ENCODE results near the gene SYTL3.
A peak's percentile ranks its signal among the peaks of the same experiment; 100 is the strongest.

The SYTL3 gene

DNA sequence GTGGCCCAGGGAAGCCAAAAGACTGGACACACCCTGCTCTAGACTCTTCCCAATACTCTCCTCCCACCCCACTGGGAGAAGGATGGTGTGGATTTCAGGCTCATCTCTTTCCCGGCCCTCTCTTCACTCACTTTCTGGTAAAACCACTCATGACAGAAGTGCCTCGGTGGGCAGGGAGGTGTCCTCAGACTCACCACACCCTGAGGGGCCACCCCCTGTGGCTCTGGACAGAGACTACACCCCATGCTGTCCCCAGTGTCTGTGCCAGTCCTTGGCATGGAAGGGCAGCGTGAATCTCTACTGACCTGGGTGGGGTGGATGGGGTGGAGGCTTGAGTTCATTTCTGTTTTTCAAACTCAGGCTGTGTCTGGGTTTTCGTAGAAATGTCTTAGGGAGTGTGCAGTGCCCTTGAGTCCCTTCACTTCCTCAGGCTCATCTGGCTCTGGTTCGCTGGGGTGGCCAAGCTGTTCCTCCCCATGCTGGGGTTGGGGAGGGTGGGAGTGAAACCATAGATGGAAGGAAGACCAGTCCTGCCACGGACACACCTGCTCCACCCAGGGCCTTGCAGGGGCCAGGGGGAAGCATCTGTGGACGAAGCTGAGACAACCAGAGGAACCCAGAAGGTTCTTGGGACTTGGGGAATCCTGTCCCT, 110.2 kb downstream of the SYTL3 start:
- peak overlapping the region; percentile 26 for H2BK120ac ChIP-seq (ENCODE audit: insufficient read depth, low read length, poor library complexity)
- H3K23ac ChIP-seq (ENCODE audit: low read length), result no peak overlapping the region
- H3K4me3 ChIP-seq (ENCODE audit: low read depth, low read length), result no peak overlapping the region
- WGBS (ENCODE audit: extremely low coverage, insufficient coverage, insufficient read length), result no CpG with 5 or more reads among the region's 7 CpGs
- H3K4me1 ChIP-seq (ENCODE audit: control insufficient read depth in 1 of 2, insufficient read depth in 2 of 2, low read length in 2 of 2), result peaks cover 28 to 31% of the 10 kb centered on the region in 2 experiments
- no peak overlapping the region for H2AFZ ChIP-seq (ENCODE audit: insufficient read depth, low read length, poor library complexity)
- H3K27me3 ChIP-seq (ENCODE audit: insufficient read depth, low read length), result no peaks in the 10 kb centered on the region
- H3K79me1 ChIP-seq (ENCODE audit: low read length), result peaks cover 4% of the 10 kb centered on the region
- H3K4me2 ChIP-seq (ENCODE audit: low read length), result no peak overlapping the region
- no peak overlapping the region for H4K8ac ChIP-seq (ENCODE audit: low read depth, low read length)
- no peak for DNase-seq
- no peaks in the 10 kb centered on the region for H3K9me3 ChIP-seq (ENCODE audit: insufficient read depth, low read depth, low read length)
- H2BK12ac ChIP-seq (ENCODE audit: low read length), result peak overlapping the region; percentile 82
- peaks cover 14 to 18% of the 10 kb centered on the region in 2 experiments for H3K36me3 ChIP-seq (ENCODE audit: control insufficient read depth in 1 of 2, insufficient read depth in 2 of 2, low read length in 2 of 2)
- H3K18ac ChIP-seq (ENCODE audit: low read length), result peak overlapping the region; percentile 14
- H3K27ac ChIP-seq (ENCODE audit: low read depth, low read length), result no peak overlapping the region
- H3K4ac ChIP-seq (ENCODE audit: low read depth, low read length), result no peak overlapping the region
- no peak overlapping the region for H4K12ac ChIP-seq (ENCODE audit: low read depth, low read length)
- H2BK5ac ChIP-seq (ENCODE audit: low read depth, low read length, poor library complexity), result no peak overlapping the region
- no peaks in the 10 kb centered on the region for H3K79me2 ChIP-seq (ENCODE audit: control insufficient read depth, insufficient read depth, low read length, poor library complexity)
- H4K91ac ChIP-seq (ENCODE audit: low read depth, low read length), result peak overlapping the region; percentile 63
- H3K9ac ChIP-seq (ENCODE audit: low read length), result no peak overlapping the region
- peak overlapping the region; percentile 88 for H2AK5ac ChIP-seq (ENCODE audit: low read length)
- peak overlapping the region; percentile 60 for H3K14ac ChIP-seq (ENCODE audit: low read length)

DNA sequence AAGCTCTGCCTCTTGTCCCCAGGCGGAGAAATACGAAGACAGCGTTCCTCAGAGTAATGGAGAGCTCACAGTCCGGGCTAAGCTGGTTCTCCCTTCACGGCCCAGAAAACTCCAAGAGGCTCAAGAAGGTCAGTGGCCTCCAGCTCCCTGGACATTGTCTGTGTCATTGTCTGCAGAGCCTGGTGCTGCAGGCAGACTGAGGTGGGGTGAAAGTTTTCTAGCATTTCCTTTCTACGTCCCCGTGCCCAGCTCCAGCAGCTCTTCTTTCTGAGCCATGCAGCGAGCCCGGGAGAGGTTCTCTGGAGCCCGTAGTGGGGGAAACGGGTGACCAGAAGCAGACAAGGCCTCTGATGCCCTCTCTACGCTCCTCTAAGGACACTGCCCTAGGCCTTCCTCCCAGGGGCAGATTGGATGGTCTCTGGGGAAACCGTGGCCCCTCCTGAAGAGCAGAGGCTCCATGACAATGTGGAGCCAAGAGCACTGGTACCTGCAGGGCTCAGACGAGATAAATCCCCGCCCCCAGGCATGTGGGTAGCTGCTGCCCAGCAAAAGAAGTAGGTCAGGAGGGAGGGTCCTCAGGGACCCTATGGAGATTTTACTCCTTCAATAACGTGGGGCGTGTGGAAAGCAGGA, 110.9 kb downstream of the SYTL3 start:
- Histone ChIP-seq H3K4ac (ENCODE audit: low read depth, low read length) (no peak overlapping the region), H3K79me1 (ENCODE audit: low read length) (peaks cover 4% of the 10 kb centered on the region), H4K12ac (ENCODE audit: low read depth, low read length) (no peak overlapping the region), H3K36me3 (ENCODE audit: control insufficient read depth in 1 of 2, insufficient read depth in 2 of 2, low read length in 2 of 2) (peaks cover 20 to 23% of the 10 kb centered on the region in 2 experiments), H2BK5ac (ENCODE audit: low read depth, low read length, poor library complexity) (no peak overlapping the region), H3K27ac (ENCODE audit: low read depth, low read length) (peak overlapping the region; percentile 12), H3K4me2 (ENCODE audit: low read length) (no peak overlapping the region), H4K8ac (ENCODE audit: low read depth, low read length) (no peak overlapping the region), H2AK5ac (ENCODE audit: low read length) (no peak overlapping the region), H2BK120ac (ENCODE audit: insufficient read depth, low read length, poor library complexity) (peak overlapping the region; percentile 26), H3K9me3 (ENCODE audit: insufficient read depth, low read depth, low read length) (no peaks in the 10 kb centered on the region), H4K91ac (ENCODE audit: low read depth, low read length) (no peak overlapping the region), H3K18ac (ENCODE audit: low read length) (no peak overlapping the region), H3K9ac (ENCODE audit: low read length) (no peak overlapping the region), H3K27me3 (ENCODE audit: insufficient read depth, low read length) (no peaks in the 10 kb centered on the region), H3K23ac (ENCODE audit: low read length) (no peak overlapping the region), H3K4me1 (ENCODE audit: control insufficient read depth in 1 of 2, insufficient read depth in 2 of 2, low read length in 2 of 2) (peaks cover 26 to 31% of the 10 kb centered on the region in 2 experiments), H3K4me3 (ENCODE audit: low read depth, low read length) (no peak overlapping the region), H2BK12ac (ENCODE audit: low read length) (peak overlapping the region; percentile 10), H3K79me2 (ENCODE audit: control insufficient read depth, insufficient read depth, low read length, poor library complexity) (no peaks in the 10 kb centered on the region), H3K14ac (ENCODE audit: low read length) (no peak overlapping the region), H2AFZ (ENCODE audit: insufficient read depth, low read length, poor library complexity) (no peak overlapping the region)
- no CpG with 5 or more reads among the region's 17 CpGs for WGBS (ENCODE audit: extremely low coverage, insufficient coverage, insufficient read length)
- peak in 1 of 2 donors; percentile 54 for DNase-seq

DNA sequence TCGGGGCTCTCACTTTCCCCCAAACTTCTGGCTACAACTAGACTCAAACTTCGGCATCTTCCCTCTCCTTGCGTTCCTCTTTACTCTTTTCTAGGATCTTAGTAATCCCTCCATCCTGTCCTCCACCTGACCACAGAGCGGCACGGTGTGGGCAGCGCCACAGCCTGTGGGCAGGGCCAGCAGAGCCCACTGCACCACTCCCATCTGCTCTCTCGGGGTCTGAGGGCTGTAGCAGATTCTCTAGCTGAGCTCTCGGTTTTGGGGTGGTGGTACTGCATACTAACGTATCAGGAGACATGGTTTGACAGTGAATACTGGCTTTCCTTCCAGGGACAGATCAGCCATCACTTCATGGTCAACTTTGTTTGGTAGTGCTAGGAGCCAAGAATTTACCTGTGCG, 111.9 kb downstream of the SYTL3 start:
- H3K4me2 ChIP-seq (ENCODE audit: low read length), result no peak overlapping the region
- H3K18ac ChIP-seq (ENCODE audit: low read length), result no peak overlapping the region
- peak overlapping the region; percentile 45 for H2AK5ac ChIP-seq (ENCODE audit: low read length)
- H2AFZ ChIP-seq (ENCODE audit: insufficient read depth, low read length, poor library complexity), result no peak overlapping the region
- H3K36me3 ChIP-seq (ENCODE audit: control insufficient read depth in 1 of 2, insufficient read depth in 2 of 2, low read length in 2 of 2), result peaks cover 28 to 32% of the 10 kb centered on the region in 2 experiments
- H3K27ac ChIP-seq (ENCODE audit: low read depth, low read length), result no peak overlapping the region
- no CpG with 5 or more reads among the region's 10 CpGs for WGBS (ENCODE audit: extremely low coverage, insufficient coverage, insufficient read length)
- no peak overlapping the region for H2BK5ac ChIP-seq (ENCODE audit: low read depth, low read length, poor library complexity)
- H3K27me3 ChIP-seq (ENCODE audit: insufficient read depth, low read length), result no peaks in the 10 kb centered on the region
- H3K4ac ChIP-seq (ENCODE audit: low read depth, low read length), result no peak overlapping the region
- H4K8ac ChIP-seq (ENCODE audit: low read depth, low read length), result no peak overlapping the region
- no peak overlapping the region for H2BK12ac ChIP-seq (ENCODE audit: low read length)
- no peaks in the 10 kb centered on the region for H3K79me2 ChIP-seq (ENCODE audit: control insufficient read depth, insufficient read depth, low read length, poor library complexity)
- no peak overlapping the region for H3K23ac ChIP-seq (ENCODE audit: low read length)
- no peaks in the 10 kb centered on the region for H3K9me3 ChIP-seq (ENCODE audit: insufficient read depth, low read depth, low read length)
- no peak overlapping the region for H4K12ac ChIP-seq (ENCODE audit: low read depth, low read length)
- peaks cover 26 to 28% of the 10 kb centered on the region in 2 experiments for H3K4me1 ChIP-seq (ENCODE audit: control insufficient read depth in 1 of 2, insufficient read depth in 2 of 2, low read length in 2 of 2)
- no peak overlapping the region for H3K14ac ChIP-seq (ENCODE audit: low read length)
- peak overlapping the region; percentile 8 for H3K9ac ChIP-seq (ENCODE audit: low read length)
- no peak overlapping the region for H2BK120ac ChIP-seq (ENCODE audit: insufficient read depth, low read length, poor library complexity)
- DNase-seq, result no peak
- H4K91ac ChIP-seq (ENCODE audit: low read depth, low read length), result no peak overlapping the region
- H3K79me1 ChIP-seq (ENCODE audit: low read length), result peaks cover 4% of the 10 kb centered on the region
- no peak overlapping the region for H3K4me3 ChIP-seq (ENCODE audit: low read depth, low read length)

DNA sequence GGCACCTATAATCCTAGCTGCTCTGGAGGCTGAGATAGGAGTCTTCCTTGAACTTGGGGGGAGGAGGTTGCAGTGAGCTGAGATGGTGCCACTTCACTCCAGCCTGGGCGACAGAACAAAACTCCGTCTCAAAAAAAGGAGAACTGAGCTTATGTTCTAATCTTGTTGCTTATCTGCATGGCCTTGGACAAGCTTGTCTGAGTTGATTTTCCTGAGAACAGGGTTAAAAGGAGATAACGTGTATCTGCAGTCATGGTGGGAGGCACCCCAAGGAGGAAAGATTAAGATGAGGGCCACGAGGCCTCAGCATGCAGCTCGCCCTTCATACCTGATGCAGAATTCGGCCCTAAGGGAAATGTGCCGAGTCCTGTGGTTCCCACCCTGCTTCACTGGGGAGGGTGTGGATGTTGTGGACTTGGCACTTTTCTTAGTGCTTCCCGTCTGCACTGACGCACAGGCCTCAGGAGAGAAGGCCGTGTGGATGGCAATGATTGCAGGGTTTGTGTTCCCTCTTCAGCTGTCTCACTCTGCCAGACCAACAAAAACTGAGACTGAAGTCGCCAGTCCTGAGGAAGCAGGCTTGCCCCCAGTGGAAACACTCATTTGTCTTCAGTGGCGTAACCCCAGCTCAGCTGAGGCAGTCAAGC, 113.1 kb downstream of the SYTL3 start:
- Histone ChIP-seq H3K4me3 (ENCODE audit: low read depth, low read length) (no peak overlapping the region), H2AK5ac (ENCODE audit: low read length) (no peak overlapping the region), H2BK12ac (ENCODE audit: low read length) (no peak overlapping the region), H3K4ac (ENCODE audit: low read depth, low read length) (no peak overlapping the region), H3K14ac (ENCODE audit: low read length) (no peak overlapping the region), H3K4me1 (ENCODE audit: control insufficient read depth in 1 of 2, insufficient read depth in 2 of 2, low read length in 2 of 2) (peaks cover 21 to 26% of the 10 kb centered on the region in 2 experiments), H3K4me2 (ENCODE audit: low read length) (no peak overlapping the region), H3K9me3 (ENCODE audit: insufficient read depth, low read depth, low read length) (no peaks in the 10 kb centered on the region), H4K12ac (ENCODE audit: low read depth, low read length) (no peak overlapping the region), H3K27ac (ENCODE audit: low read depth, low read length) (peak overlapping the region; percentile 7), H4K8ac (ENCODE audit: low read depth, low read length) (no peak overlapping the region), H2BK120ac (ENCODE audit: insufficient read depth, low read length, poor library complexity) (no peak overlapping the region), H3K23ac (ENCODE audit: low read length) (no peak overlapping the region), H4K91ac (ENCODE audit: low read depth, low read length) (no peak overlapping the region), H3K36me3 (ENCODE audit: control insufficient read depth in 1 of 2, insufficient read depth in 2 of 2, low read length in 2 of 2) (peaks cover 40 to 43% of the 10 kb centered on the region in 2 experiments), H3K79me2 (ENCODE audit: control insufficient read depth, insufficient read depth, low read length, poor library complexity) (no peaks in the 10 kb centered on the region), H2BK5ac (ENCODE audit: low read depth, low read length, poor library complexity) (no peak overlapping the region), H3K27me3 (ENCODE audit: insufficient read depth, low read length) (no peaks in the 10 kb centered on the region), H3K18ac (ENCODE audit: low read length) (no peak overlapping the region), H3K9ac (ENCODE audit: low read length) (no peak overlapping the region), H3K79me1 (ENCODE audit: low read length) (peaks cover 2% of the 10 kb centered on the region), H2AFZ (ENCODE audit: insufficient read depth, low read length, poor library complexity) (no peak overlapping the region)
- DNase-seq, result no peak
- WGBS (ENCODE audit: extremely low coverage, insufficient coverage, insufficient read length), result no CpG with 5 or more reads among the region's 12 CpGs

Data from trophoblast cell (in vitro differentiated cells and primary cell).